Measurements from ENCODE around the gene HDAC8.
"Not testable (repeated sequence)": the region's sequence is repeated elsewhere in the genome, so short reads cannot be mapped to it uniquely, and the experiment has no call there.

The HDAC8 gene

DNA sequence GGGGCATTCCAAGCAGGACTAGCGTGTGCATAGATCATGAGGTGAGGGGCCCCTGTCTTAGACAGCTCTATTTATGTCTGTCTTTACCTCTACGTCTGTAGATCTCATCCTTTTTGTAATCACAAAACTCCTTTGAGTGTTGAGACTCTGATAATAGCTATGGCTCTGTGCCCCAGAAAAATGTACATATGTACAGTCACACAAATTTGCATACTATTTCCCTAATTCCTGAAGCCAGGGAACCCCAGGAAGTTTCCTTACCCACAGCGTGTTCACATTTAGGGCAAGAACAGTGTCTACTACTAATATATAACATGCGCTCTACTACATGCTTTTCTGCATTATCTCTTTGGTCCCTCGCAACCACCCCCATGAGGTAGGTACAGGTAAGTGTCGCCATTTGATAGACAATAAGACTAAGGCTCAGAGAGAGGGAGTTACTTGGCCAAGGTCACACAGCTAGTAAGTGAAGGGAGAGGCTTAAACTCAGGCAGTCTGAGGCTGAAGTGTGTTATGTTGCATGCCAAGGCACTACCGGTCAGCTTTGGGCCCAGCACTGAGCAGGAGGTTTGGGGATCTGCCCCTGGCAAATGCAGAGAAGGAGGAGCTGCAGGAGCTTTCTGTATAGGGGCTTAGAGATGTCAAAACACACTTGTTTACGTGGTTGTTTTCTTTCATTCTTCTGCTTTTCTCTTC lies 245.9 kb downstream of the HDAC8 start:
- DNase-seq (ENCODE audit: low read depth in 3 of 3) = no peak

DNA sequence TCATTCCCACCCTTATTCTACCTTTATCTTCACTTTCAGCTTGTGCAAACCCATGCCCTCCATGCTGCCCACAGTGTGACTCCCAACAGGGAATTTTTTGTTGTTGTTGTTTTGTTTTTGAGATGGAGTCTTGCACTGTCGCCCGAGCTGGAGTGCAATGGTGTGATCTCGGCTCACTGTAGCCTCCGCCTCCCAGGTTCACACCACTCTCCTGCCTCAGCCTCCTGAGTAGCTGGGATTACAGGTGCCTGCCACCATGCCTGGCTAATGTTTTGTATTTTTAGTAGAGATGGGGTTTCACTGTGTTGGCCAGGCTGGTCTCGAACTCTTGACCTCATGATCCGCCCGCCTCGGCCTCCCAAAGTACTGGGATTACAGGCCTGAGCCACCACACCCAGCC lies 253.0 kb downstream of the HDAC8 start:
- not testable (repeated sequence) for DNase-seq (ENCODE audit: low read depth in 3 of 3)

DNA sequence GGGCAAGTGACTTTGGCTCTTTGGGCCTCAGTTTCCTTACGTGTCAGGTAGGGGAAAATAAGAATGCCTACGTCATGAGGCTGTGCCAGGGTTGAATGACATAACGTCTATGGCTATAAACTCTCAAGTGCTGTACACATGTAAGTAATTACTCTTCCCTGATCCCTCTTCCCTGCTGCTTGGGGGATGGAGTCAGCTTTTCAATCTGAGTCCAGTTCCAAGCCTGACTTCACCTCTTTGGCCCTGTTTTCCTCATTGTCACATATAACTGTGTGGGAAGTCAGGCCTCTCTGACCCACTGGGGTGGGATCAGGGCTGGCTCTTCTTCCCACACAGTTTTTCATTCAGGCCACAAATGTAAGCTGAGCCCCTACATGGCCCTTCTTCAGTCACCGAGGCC lies 255.5 kb downstream of the HDAC8 start:
- no peak for DNase-seq (ENCODE audit: low read depth in 3 of 3)

DNA sequence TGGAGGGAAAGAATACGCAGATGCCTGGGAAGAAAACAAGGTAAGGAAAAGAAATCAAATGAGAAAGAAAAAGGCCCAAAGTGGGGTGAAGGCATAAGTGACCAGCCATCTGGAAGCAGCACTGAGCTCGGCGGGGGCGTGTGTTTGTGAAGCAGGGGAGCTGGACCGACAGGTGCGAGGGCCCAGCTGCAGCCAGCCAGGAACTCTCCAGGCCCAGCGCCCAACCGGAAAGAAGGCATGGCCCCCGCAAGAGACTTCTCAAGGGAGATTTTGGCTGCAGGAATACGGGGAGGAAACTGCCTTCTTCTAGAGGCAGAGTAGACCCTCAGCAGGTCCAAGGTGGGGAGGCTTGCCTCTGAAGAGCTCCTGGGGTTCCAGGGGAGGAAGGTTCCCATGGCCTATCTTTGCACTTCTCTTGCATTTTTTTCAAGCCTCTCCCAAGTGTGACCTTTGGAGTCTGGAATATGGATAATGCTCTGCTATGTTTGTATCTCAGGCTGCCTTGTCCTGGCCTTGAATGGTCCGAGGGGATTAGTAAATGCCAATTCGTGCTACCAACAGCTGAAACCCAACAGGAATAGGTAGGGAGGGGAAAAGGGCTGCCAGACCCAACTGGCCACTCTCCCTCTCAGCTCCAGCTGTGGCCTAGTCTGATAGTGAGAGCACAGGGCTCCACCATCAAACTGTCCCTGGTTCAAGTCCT lies 256.1 kb downstream of the HDAC8 start:
- DNase-seq (ENCODE audit: low read depth in 3 of 3) = no peak

DNA sequence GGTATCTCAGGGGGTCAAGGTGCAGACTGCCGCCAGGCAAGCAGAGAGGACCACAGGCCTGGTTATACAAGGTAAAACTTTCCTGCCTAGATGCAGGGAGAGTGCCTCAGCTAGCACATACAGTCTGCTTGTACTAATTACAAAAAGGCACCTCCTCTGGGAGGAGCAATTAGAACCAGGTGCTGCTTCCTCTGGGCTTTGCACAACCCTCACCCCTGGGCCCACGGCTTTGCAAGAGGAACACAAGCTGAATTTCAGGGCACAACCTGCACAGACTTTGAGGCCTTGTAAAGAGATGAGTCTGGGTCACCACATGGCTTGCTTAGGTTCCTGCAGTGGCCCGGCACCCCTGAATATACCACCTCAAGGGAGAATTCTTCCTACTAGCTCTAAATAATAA lies 257.8 kb downstream of the HDAC8 start:
- DNase-seq (ENCODE audit: low read depth in 3 of 3) = no peak

DNA sequence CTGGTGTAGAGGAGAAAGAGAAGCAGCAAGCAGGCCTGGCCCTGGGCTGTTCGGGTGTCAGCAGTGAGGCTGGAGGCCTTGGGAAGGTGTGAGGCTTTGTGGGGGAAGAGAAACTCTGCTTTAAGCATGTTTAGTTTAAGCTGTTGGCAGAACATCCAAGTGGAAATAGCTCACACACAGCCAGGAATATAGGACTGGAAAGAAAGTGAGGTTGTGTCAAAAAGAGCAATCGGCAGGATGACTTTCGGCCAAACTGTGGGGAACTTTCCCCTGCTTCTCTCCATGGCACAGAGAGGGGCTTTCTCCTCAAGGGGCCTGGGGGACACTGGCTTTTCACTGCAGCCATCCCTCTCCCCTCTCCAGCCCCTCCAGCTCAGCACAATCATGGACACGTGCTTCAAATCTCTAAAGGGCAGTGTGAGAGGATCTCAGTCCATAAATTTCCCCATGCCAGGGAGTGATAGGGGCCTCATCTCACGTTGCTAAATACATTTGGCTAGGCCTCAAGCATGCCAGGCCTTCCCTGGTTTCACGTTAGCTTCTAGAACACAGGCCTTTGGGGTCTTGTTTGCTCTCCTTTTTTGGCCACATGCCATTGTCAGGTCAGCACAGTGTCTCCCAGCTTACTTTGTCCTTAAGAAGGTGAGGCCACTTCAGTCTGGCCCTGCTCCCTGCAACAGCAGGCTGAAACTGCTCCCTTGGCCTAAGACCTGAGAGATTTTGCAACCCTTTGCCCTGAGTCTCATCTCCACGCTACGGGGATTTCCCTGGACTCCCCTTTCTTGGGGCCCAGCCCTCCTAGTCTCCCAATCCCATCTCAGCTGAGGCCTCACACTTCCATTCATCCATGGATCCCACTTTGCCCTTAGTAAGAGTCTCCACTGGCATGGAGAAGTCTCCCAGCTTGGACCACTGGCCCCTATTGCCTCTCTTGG lies 258.7 kb downstream of the HDAC8 start:
- DNase-seq (ENCODE audit: low read depth in 3 of 3) = no peak

DNA sequence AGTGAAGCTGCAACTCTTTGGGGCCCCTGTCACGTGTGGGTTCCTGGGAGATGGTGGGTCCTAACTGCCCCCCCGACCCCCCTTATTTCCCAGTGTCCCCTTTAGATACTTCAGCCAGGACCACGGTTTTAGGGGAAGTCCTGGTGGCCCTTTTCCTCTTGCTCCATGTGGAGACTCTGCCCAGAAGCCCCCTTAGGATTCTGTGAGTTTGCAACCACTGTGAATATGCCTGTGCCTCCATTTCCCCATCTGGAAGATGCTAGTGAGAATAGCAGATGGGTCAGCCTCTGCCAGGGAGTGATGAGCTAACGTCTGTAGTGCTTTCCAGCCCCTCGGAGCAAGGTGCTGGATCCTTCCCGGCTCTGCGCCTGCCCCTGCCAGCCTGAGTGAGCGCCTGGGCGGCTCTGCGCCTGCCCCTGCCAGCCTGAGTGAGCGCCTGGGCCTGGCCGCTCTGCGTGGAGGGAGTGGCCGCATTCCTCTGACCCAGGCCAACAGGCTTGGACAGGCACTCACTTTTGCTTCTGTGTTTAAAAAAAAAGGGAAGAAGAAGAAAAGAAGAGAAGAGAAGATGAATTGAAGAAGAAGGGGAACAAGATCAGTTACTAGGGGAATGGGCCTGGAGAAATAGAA lies 260.2 kb downstream of the HDAC8 start:
- no peak for DNase-seq (ENCODE audit: low read depth in 3 of 3)

DNA sequence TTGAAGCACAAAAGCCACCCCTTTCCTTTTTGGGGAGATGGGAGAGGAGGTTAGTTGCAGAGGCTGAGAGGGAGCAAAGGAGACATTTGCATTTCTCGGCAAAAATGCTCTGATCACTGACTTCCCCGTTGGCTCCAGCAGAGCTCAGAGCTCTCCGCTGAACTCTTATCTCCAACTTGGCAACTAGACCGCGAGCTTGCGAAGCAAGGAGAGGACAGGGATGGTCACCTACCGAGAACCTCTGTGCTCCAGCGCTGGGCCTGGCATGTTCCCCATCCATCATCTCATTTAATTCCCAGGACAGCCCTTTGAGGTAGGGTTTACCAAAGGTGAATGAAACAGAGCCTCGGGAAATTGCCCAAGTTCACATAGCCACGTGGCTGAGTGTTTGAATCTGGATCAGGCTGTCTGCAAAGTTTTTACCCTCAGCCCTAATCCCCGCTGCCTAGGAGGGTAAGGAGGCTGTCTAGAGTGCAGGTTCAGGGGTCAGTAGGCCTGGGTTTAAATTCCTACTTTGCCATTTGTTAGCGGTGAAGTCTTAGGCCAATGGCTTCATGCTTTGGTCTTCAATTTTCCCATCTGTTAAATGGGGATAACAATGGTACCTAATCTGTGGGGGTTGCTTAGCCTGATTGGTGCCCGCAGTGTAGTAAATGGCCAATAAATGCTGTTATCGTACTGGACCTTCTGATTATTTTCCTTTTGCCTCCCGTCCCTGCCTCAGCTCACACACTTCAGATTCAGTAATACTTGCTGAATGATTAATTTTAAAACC lies 263.2 kb downstream of the HDAC8 start:
- no peak for DNase-seq (ENCODE audit: low read depth in 3 of 3)

DNA sequence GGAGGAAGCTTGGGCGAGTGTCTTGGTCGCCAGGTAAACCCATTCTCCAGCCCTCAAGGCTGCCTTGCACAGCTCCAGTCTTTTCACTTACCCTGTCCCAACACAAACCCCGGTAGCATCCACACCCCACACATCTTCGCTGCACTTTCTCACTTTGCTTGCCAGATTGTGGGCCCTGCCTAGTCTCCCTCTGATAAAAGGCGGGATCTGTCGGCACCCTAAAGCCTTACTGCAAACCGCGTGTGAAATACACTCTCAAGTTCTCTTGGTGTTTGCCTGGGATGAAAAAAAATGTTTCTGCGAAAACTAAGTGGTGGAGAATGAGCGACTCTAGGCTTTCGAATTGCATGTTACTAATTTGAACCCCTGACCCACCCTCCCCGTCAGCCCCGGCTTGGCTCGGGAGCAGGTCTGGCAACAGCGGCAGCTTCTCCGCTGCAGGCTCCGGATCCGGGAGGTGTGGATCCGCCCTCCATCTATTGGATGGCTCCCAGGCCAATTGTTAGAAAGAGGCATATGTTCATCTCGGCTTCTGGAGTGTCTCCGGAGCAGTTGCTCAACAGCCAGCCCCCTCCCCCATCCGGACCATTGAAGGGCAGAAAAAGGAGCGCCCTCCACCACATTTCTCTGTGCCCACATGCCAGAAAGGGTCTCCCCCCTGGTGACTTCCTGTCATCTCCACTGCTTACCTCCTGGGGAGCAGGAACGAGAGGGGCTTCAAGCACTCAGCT lies 263.9 kb downstream of the HDAC8 start:
- DNase-seq (ENCODE audit: low read depth in 3 of 3) = no peak

DNA sequence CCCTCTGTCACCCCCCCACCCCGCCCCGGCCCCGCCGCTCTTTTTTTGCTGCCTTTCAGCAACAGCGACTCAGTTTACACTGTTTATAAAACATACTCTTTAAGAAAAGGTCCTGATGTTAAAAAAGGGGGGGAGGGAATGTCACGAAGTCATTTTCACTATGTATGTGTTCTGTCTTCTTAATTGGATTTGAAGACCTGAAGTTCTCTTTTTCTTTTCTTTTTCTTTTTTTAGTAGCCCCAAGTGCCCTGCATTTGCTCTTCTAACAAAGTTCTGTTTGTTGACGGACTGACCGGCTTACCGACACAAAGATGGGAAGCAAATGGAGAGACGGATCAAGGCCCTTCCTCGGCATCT lies 264.5 kb downstream of the HDAC8 start:
- no peak for DNase-seq (ENCODE audit: low read depth in 3 of 3)

DNA sequence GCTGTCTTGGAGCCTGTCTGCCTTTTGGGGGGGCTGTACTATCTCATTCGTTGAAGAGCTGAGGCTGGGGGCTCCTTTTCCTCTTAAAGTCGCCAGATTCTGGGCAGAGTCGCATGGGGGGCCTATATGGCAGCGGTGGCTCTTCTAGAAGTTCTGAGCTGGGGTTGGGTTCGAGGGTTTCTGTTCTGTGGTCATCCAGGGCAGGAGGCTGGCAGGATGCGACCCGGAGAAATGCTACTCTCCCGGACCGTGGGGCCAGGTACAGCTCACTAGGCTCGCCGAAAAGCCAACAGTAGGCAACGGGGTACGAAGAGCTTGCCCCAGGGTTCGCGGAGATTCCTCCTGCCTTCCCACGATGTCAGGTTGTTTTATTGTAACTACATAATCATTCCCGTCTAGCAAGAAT lies 265.0 kb downstream of the HDAC8 start:
- DNase-seq (ENCODE audit: low read depth in 3 of 3) = no peak

DNA sequence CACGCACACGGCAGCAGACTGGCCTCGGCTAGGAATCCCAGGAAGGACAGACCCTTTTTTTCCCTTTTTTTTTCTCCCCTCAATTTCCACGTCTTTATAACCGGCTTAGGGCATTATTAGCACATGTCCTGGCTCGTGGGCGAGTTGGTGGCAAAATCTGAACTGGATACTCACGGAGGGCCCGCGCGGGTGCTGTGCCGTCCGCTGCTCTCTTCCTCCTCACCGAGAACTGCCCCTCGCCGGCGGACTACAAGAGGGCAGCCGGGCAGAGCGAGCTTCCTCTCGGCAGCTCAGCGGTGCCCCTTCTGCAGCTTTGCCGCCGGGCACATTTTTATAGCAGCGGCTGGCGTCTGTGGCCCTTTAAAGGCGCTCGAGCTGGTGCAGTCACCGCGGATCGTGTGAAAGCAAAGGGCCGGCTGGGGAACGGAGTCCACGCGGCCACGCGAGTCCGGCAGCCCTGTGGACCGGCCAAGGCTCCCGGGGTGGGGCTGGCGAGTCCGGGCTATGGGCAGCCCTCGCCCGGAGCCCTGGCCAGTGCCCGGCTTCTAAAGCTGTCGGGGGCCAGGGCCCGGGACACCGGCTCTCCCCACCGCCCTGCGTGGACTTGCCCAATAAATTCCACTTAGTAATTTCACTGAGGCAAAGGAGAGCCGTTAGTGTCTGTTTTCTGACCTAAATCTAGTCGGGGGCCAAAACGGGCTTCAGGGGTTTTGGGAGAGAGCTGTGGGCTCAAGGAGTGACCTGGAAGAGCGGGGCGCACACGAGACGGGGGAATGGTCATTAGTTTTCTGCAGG lies 265.6 kb downstream of the HDAC8 start:
- no peak for DNase-seq (ENCODE audit: low read depth in 3 of 3)

DNA sequence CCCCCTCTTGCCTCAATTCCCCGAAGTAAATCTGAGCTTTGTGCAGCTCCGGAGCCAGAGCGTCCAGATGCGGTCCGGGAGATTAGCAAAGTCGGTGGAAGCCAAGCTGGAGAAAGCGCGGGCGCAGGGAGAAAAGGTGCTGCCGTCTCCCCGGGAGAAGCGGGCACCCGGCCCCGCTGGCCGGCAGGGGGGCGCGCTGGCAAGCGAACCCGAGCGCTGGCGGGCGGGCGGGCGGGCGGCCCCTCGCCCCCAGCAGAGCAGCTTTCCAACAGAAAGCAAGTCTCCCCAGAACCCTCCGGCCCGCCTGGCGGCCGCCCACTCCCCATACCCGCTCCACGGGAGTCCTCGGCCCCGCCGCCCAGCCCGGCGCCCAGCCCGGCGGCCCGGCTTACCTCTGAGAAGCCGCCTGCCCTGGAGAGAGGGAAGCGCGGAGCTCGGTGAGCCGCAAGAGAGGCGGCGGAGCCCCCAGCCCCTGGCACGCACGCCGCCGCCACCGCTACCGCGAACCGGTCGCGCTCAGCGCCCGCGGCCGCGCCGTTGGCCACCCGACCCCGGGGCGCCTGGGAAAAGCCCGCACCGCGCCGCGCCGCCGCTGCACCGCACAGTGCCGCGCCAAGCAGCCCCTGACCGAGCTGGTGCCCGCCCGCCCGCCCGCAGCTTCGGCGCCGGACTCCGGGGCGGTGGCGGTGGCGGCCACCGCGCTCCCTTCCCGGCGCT lies 266.4 kb downstream of the HDAC8 start:
- no peak for DNase-seq (ENCODE audit: low read depth in 3 of 3)

DNA sequence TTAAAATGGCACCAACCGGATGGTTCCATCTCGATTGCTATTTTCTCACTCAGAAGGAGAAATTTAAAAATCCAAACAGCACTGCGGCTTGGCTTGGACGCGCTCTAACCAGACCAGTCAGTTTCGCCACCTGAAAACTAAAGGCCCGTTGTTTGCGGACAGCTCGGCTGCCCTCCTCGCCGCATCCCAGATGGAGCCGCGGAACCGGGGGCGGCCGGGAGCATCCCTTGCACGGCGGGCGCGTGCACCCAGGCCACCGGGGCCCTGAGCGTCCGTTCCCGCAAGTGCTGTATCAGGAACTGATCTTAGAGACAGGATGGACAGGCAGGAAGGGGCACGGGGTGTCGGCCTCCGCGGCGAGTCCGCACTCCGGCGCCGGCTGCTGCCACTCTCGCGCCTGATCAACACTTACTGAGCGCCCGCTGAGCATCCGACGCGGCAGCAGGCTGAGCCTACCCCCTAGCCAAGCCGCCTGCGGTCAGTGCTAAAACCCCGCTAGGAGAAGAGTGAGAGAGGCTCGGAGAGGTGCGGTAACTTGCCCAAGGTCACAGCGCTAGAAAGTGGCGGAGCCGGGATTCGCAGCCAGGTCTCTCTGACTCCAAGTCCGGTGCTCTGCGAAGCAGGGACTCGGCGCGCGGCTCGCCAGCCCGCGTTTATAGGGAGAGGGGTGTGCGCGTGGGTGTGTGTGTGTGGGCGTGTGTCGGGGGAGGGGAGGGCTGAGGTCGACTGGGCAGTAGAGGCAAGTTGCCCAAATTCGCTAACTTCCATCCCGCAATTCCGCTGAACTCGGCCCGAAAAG lies 267.2 kb downstream of the HDAC8 start, which contains the start of gene CITED1:
TSS of gene CITED1 (minus strand) at position 629 of the 799 bp plus-strand sequence. CDS start 3,045 bp downstream, outside the sequence.
- DNase-seq (ENCODE audit: low read depth in 3 of 3) = no peak

DNA sequence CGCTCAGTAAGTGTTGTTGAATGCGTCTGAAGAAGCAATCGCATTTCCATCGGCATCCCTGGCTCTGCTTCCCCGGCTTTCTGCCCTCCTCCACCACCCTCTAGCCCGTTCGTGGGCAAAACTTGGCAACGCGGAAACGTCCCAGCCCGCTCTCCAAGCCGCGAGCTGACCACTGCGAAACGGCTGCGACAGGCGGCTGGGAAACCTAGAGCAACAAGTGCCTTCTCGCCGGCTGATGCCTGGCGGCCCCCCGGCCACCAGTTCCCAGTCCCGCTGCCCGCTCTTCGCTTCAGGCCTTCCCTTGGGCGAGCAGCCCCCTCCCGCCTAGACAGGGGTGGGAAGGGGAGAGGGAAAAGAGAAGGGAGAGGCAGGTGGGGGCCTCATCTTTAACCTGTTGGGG lies 267.8 kb downstream of the HDAC8 start:
- DNase-seq (ENCODE audit: low read depth in 3 of 3) = no peak

DNA sequence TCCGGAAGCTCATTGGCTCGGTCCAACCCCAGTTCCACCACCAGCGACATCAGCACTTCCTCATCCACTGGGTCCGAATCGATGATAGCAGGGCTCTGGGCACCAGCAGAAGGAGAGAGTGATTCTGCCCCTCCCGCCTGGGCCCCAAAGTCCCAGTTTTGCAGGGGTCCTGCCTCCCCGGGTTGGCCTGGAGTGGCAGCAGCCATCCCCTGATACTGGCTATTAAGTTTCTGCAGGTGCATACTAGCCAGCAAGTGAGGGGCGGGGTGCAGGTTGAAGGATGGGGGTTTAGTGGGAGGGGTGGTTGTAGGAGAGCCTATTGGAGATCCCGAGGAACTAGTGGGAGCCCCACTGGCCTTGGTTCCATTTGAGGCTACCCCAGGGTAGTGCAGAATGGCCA lies 270.9 kb downstream of the HDAC8 start:
- DNase-seq (ENCODE audit: low read depth in 3 of 3) = no peak

DNA sequence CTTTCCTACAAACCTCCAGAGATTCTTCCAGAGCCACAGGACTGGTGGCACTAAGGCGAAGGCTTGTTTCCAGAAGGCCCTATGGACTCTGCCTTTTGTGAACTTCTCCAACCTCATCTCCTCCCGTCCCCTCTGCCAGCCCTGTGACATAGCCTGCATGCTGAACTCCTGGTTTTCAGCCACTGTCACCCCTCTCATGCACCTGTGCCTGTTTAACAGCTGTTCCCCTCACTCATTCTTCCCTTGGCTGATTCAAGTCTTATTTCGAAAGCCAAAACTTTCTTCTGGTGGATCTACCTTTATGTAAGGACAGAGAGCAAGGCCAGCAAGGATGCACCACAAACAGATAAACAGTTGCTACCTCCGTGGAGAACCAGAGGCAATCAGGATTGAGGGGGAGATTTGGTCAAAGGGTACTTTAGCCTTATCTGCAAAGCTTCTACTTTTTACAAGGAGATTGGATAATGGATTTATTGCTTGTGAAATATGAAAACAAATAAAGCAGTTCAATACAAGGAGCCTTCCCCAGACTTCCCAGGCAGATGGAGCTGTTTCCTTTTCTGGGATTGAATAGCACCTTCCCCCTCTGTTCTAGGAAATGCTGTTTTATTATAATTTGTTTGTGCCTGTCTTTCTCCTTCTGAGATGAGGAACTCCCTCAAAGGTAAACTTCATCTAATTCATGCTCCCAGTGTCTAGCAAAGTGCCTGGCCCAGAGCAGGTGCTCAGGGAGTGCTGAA lies 272.6 kb downstream of the HDAC8 start:
- DNase-seq (ENCODE audit: low read depth in 3 of 3) = no peak
